GOT3 (cell line): Measurements from ENCODE around the gene CFAP68.

Experiments used
- DNase-seq: peaks from one replicate; lab custom pipeline; 2025; ENCODE audit warnings: mixed read lengths; lab: John Stamatoyannopoulos, UW

The CFAP68 gene, protein sequence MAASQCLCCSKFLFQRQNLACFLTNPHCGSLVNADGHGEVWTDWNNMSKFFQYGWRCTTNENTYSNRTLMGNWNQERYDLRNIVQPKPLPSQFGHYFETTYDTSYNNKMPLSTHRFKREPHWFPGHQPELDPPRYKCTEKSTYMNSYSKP

GRCh38 chr11:111878849-111879636 lies at the start of gene CFAP68, which contains the start of gene FDXACB1:
TSS of gene CFAP68 (plus strand) at chr11:111879541. CDS start at chr11:111879561, 20 bp downstream.
TSS of gene FDXACB1 (minus strand) at chr11:111879165. CDS start at chr11:111879132, 33 bp downstream.
- DNase-seq, result peak; percentile 63

DNA sequence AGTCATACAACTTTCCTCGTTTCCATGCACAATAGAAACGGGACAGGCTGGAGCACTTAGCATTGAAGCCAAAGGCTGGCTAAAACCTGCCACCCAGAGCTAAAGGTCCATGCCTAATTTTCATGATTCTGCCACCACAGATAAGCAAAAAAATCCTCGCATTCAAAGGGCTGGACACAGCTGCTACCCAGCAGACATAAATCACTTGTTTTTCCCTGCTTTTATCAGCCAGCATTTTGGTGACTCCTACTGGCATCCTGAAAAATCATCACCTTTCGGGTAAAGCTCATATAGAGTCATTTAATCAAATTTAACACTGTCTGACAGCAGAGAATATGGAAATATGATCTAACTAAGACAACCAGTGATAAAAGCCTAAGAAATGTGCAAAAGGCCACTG lies 45.8 kb upstream of the CFAP68 start:
- no peak for DNase-seq

- DNase-seq, result no peak
These were observed 44.7 kb upstream of the CFAP68 start for GRCh38 chr11:111834432-111835163.

GRCh38 chr11:111835665-111836064 lies 43.7 kb upstream of the CFAP68 start:
- no peak for DNase-seq

DNA sequence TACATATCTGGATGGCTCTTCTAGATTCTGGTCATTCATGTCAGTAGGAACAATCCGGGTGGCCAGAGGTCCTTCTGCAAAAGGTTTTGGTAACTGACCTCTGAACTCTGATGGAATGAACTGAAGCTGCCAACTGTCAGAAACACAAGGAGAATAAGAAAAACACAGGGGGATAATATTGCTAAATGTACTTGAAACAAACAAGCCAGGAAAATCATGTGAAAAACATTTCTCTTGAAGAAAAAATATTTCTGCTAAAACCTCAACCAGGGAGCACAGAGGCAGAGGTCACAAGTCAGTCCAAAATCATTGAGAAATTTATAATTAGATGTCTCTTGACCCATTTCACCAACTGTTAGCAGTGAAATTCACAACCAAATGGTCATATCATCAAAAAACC lies 43.2 kb upstream of the CFAP68 start:
- no peak for DNase-seq

- no peak for DNase-seq
These were observed 42.6 kb upstream of the CFAP68 start for GRCh38 chr11:111836721-111837120.

DNA sequence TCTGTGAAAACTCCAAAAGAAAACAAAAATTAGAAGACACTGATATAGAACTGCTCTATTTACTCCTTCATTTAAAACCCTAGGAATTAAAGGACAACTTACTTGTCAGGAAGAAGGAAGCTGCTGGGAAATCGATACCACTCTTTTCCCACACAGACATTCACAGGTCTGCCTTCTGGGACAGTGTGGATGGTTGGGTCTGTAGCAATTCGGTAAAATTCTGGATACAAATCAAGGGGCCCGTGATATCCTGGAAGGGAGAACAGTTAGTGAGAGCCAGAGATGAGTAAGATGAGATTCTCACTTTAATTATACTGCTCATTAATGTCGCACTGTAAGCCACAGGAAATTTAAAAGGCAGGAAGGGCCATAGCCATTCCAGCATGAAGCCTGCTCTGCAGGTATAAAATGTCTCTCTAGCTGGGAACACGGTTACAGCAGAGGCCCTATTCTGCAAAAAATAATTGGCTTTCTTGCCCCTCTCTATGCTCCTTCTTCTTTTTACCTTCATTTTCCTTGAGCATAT lies 41.9 kb upstream of the CFAP68 start:
- DNase-seq, result no peak

GRCh38 chr11:111838054-111838453 lies 41.3 kb upstream of the CFAP68 start:
- DNase-seq, result no peak

GRCh38 chr11:111840143-111840542 lies 39.2 kb upstream of the CFAP68 start:
- DNase-seq, result no peak

DNA sequence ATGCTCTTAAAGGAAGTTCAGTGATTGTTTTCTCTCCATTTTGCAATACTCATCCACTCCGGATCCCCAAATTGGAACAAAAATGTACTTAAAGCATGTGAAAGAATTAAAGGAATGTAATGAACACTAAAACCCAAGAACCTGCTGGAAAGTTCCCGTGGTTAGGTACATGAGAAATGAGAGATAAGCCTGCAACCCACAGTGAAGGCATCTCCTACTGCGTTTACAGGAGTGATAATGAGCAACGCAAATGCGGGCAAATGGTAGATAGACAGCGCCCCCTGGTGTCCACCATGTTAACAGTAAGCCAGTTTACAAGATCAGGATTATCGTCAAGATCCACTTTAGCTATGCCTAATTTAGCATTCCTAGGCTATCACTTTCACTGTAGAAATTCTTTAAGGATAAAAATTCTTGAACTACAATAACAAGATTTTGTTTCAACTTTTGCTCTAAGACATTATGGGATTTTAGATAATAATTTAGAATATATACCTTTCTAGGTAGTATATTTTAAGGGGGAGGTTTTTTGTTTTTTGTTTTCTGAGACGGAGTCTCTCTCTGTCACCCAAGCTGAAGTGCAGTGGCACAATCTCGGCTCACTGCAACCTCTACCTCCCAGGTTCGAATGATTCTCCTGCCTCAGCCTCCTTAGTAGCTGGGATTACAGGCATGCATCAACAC lies 37.8 kb upstream of the CFAP68 start:
- peak; percentile 6 for DNase-seq

DNA sequence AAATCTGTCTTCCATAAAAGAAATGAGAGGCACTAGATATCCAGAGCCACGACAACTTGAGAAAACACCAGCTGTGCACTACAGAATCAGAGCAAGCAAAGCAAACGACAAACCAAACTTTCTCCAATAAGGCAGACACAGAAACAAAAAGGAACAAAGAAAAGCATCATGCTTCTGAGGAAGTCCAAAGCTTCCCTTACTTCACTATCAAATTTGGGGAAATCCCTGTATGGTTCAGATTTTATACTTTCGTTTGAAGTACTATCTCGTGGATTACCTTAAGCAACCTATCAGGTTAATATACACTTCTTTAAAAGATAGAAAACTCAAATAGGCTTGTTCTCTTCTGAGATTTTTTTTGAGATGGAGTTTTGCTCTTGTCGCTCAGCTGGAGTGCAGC lies 35.7 kb upstream of the CFAP68 start:
- DNase-seq, result no peak

- no peak for DNase-seq
These were observed 33.9 kb upstream of the CFAP68 start for GRCh38 chr11:111845276-111846028.

DNA sequence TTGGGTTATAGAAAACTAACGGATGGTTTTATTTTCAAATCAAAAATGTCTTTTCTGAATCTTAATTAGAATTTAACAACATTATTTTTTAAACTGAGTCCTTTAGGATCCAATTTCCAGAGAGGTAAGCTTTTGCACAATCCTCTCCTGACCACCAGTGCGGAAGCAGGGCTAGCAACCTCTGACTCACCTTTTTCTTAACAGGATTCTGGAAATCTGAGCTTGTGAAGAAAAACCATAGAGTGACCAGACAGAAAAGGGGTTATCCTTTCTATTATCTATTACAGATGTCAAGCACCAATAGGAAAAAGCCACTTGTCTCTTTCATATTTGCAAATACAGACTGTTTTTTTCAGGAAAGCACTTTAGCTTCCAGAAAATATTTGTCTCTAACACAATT lies 33.3 kb upstream of the CFAP68 start:
- no peak for DNase-seq

GRCh38 chr11:111846636-111847035 lies 32.7 kb upstream of the CFAP68 start:
- DNase-seq, result no peak

DNA sequence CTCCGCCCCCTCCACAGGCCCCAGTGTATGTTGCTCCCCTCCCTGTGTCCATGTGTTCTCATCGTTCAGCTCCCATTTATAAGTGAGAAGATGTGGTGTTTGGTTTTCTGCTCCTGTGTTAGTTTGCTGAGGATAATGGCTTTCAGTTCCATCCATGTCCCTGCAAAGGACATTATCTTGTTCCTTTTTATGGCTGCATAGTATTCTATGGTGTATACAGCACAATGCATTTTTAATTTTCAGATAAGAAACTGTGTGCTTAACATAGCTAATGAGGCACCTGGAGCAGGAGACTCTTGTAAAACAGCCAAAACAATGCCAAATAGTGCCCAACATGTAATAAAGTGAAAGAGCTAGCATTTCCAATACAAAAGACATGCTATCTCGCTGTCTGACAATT lies 29.7 kb upstream of the CFAP68 start:
- DNase-seq, result no peak

GRCh38 chr11:111851067-111851466 lies 28.3 kb upstream of the CFAP68 start:
- no peak for DNase-seq

GRCh38 chr11:111851636-111852035 lies 27.7 kb upstream of the CFAP68 start:
- no peak for DNase-seq

- DNase-seq, result no peak
These were observed 27.2 kb upstream of the CFAP68 start for GRCh38 chr11:111852103-111852502.

DNA sequence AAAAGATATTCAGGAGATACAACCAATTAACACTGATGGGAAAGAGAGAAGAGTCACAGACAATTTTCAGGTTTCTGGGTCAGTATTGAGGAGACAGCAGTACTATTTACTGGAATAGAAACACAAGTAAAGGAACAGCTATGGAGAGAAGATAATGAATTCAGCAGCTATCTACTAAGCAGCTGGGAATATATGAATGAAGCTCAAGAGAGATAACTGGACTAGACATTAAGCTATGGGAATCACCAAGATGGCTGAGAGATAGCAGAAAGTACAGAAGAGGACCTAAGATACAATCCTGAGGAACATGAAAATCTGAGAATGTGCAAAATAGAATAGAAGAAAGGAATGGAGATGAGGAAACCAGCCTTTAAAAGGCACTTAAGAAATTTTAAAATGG lies 23.8 kb upstream of the CFAP68 start:
- DNase-seq, result no peak

- DNase-seq, result no peak
These were observed 19.1 kb upstream of the CFAP68 start for GRCh38 chr11:111860257-111860656.

DNA sequence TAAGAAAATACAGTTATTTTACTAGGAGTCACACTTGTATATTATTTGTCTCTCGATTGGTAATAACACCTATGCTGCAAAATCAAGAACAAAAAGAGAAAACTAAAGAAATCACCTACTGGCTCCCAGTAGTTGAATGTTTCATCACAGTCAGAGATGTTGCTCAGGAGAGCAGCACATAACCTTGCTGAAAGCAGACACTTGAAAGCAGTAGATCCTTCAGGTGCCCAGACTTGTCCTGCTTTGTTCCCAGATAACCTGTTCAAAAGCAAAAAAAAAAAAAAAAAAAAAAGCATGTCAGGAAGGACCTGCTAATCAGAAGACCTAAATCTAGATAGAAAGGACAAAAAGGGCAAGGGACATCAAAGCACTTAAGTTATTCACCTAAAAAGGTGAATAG lies 9.2 kb upstream of the CFAP68 start:
- no peak for DNase-seq
